Activated T-cell treated with anti-CD3 and anti-CD28 coated beads for 1 hour (primary cell): Measurements from ENCODE around the gene TTLL1.
A peak's percentile ranks its signal among the peaks of the same experiment; 100 is the strongest.

ENCODE experiments used
- DNase-seq: peaks from one replicate; pipeline ENCODE4 v3.0.0-alpha.2; 2020; ENCODE audit warnings: low read depth

The TTLL1 gene

GRCh38 chr22:43088984-43089717, at the start of gene TTLL1:
TSS of gene TTLL1 (minus strand) at chr22:43089391. CDS start at chr22:43075586, 13,805 bp downstream.
- peak; percentile 76 for DNase-seq

- no peak for DNase-seq
Measured at GRCh38 chr22:43136801-43137200, 47.6 kb upstream of the TTLL1 start.

DNA sequence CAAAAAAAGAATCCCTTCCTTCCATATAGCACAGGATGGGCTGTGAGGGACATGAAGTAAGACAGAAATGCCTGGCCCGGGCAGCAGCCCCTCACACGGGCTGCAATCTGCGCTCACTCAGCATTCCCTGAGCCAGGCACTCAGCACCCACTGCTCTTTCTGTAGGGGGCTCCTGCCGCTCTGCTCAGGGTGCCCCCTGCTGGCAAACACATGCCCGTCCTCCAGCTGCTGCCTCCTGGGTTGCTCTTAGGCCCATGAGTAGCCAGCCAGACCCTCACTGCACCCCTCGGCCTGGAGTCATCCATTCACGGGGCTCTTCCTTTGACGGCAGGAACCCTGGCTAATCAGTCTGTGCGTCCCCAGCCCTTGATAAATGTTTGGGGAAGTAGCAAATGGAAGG, 47.1 kb upstream of the TTLL1 start:
- DNase-seq: peak; percentile 36

DNA sequence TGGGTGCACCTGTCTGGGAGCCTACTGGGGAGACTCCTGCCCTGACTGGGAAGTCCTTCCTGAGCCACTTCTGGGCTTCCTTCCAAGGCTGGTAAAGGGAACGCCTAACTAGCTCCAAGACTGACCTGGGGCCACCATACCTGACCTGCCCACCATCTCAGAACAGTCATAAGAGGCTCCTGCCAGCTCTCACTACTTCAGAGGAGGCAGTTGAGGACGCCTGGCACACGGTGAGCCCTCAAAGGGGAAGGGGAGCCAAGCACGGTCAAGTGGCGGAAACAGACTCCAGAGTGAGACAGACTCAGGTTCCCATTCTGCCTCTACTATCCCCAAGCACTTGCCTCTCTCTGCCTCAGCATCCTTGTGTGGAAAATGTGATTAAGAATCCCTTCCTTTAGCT, 46.4 kb upstream of the TTLL1 start:
- DNase-seq: no peak

DNA sequence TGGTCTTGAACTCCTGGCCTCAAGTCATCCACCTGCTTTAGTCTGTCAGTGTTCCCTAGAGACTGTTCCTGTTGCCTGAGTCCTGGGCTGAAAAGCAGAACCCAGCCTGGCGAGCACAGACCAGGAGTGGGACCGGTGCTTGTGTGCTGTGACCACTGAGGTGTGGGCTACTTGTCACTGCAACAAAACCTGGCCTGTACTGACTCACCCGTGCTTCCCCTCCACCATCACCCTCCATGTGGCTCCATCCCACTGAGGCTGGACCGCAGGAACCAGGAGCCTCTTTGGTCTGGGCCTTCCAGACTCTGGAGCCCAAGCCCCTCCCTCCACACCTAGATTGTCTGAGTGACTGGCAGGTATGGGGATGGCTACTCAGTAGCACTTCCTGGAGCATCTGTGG, 45.4 kb upstream of the TTLL1 start:
- no peak for DNase-seq

DNA sequence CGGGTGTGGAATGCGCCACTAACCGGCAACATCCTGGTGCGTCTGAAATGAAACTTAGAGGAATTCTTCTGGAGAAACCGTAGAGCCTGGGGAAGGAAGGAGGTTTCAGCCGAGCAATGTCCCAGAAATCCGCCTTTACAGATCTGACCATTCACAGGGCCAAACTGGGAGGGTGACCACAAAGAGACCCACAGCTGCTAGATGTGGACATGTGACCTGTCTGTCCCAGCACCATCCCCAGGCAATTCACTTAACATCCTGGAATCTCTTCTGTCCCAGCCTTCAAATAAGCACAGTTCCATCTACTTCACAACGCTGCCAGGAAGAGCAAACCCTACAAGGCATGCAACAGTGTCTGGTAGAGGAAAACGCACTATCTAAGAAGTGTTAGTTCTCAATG, 44.2 kb upstream of the TTLL1 start:
- DNase-seq: no peak

DNA sequence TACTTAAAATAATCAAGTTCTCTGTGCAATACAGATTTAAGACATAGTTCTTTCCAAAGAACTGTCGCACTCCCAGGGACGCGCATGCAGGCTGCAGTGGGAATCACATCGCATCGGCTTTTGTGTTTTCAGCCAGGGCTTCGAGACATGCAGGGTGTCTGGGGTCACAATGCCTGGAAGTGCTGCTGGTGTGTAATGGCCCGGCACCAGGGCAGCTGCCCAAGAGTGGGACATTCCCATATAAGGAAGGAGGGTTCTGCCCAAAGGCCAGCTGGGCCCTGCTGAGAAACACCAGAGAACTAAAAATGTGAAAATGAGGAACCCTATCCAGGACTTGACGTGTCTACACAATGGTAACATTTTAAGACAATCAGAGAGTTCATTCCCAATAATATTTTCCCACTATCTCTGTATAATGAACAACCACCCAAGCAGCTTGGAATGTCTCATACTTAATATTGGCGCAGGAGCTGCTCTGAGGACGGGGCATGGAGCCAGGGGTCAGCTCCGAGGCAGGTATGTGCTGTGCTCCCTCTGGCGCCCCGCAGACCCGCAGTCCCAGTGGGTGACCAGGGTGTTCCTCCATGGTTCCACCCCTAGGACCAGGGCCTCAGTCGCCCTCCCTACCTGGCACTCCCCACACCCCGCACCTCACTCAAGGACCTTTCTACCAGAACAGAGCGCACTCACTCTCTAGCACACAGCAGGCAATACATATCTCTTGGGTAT, 42.7 kb upstream of the TTLL1 start:
- no peak for DNase-seq

DNA sequence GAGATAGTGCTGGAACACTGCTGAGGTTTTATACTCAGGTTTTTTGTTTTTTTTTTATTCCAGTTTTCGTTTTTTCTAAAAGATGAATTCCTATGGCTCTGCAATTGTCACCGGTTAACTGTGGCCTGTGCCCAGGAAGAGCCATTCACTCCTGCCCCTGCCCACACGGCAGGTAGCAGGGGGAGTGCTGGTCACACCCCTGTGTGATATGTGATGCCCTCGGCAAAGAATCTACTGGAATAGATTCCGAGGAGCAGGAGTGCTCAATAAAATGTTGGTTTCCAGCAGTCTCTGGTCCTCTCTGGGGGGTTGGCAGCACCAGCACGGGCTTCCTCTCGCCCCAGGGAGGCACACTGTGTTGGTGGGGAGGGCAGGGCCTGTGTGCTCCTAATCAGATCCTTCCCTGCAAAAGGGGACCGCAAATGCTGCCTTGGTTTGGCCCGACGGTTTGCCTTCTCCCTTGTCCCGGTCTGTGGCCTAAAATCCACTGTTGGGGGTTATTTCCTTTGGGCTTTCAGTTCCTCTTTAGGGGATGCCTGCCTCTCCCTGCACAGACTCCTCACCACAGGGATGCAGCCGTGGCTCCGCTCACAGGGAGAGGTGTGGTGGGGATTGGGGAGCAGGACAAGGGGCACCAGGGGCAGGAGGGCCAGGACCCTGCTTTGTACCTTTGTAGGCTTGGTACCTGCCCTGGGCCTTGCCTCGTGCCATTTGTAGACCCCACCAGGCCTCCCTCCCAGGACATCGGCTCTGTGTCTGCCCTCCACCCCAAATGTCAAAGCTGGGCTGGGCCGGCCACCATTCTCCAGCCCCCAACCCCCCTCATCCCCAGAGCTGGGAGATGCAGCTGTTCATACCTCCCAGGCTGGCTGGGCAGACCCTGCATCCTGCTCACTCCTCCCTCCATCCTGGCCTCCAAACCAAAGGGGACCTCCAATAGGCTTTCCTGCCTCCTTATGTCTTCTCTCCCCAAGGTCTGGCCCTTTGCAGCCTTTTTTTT, 40.5 kb upstream of the TTLL1 start:
- DNase-seq: no peak

- no peak for DNase-seq
Measured at GRCh38 chr22:43128928-43129424, 39.8 kb upstream of the TTLL1 start.

DNA sequence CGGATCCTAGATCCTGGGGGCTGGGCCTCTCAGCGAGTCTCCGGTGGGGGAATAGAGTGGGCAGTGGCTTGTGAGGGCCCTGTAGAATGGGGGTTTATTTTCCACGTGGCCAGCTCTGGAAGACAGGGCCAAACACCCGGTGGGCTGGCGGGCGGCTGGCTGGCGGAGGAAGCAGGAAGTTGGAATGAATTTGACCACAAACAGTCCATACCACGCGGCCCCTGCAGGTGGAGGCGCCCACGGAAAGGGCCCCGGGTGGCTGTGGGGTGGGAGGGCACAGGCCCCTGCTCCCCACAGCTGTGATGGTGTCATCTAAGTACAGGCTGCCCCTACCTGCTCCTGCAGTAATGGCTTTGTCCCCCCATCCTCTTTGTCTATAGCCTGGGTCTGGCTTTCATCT, 38.9 kb upstream of the TTLL1 start:
- DNase-seq: no peak

- DNase-seq: no peak
Measured at GRCh38 chr22:43127166-43127908, 38.1 kb upstream of the TTLL1 start.

GRCh38 chr22:43126501-43127165, 37.4 kb upstream of the TTLL1 start:
- no peak for DNase-seq

GRCh38 chr22:43118953-43119458, 29.8 kb upstream of the TTLL1 start:
- no peak for DNase-seq

DNA sequence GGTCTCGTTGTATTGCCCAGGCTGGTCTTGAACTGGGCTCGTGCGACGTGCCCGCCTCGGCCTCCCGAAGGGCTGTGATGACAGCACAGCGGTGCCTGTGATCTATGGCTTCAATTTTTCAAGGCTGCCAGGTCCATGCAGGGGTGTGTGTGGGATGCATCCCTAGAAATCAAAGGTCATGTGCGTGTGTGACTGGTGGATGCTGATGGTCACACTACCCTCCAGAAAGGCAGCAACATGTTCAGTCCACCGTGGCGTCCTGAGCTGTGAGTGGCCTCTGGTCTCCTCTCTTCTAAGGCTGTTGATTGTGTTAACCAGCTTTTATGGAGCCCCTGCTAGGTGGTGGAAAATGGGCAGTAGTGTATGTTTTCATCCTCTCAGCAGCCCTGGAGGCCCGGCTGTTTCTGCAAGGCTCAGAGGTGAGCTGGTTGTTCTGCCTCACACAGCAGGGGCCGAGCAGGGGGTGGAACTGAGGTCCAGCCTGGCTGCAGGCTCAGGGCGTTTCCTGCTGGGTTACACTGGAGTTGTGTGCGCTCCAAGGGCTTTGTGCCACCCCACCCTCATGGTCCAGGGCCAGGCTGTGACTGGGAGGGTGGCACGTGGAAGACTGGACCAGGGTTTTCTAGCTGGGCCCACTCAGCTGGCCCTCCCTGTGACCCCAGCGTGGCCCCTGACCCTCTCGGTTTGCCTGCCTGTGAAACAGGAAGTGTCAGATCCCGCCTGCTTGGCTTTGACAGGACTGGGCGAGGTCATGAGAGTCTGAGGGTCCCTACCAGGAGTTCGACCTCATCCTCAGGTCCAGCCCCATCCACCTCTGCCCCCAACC, 29.0 kb upstream of the TTLL1 start:
- DNase-seq: no peak

GRCh38 chr22:43116932-43117331, 27.7 kb upstream of the TTLL1 start:
- no peak for DNase-seq

DNA sequence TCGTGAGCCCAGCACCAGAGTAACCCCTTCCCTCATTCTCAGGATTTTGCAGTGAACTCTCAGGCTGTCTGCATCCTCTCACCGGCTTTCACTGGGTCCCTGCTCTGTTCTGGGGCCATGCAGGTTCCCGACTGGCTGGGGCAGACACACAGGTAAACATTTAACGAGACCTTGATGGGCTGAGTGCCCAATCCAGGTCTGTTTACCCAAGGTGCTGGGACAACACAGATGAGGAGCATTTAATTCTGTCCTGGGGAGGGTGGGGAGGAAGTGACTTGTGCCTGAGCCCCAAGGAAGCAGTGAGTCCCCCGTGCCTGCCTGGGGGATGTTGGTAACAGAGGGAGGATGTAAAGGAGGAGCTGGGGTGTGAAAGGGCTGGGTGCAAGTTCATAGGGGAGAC, 25.8 kb upstream of the TTLL1 start:
- DNase-seq: no peak

DNA sequence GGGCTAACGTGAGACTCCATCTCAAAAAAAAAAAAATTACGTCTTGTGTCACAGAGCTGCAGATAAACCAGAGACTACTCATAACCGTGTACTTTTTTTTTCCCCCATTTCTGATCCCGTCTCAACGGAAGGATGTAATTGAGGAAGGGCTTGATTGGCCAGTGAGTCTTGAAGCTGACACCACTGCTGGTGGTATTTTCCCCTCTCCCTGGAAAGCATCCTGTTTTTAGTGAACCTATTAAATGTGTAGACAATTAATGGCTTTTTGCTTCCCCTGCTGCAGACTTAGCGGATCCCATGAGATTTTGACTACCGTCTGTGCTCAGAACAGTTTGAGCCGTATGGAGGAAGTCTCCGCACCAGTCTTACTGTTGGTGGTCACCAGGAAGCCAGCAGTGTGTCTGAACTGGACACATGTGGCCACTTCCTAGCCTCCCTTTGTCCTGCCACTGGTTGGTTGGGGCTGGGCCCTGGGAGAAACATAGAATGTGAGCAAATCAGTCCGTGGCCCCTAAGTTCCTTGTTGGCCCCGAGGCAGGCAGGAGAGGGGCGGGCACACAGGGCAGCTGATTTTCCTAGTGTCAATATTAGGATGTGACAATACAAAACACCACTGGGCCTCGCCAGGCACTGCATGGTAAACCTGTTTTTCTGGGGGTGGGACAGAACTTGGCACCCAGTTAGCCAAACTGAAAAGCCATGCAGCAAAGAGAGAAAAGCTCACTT, 24.5 kb upstream of the TTLL1 start:
- no peak for DNase-seq

GRCh38 chr22:43110927-43111623, 21.9 kb upstream of the TTLL1 start:
- peak; percentile 38 for DNase-seq
